WTC11 (cell line): ENCODE results near the gene KLC1.
"Not testable (repeated sequence)": the region's sequence is repeated elsewhere in the genome, so short reads cannot be mapped to it uniquely, and the experiment has no call there.

ENCODE experiments used
- CREM ChIP-seq: sonication (generic); formaldehyde crosslinking; IDR thresholded peaks from 2 replicates; pipeline ENCODE4 v1.8.1; 2022; ENCODE audit warnings: mild to moderate bottlenecking, missing genetic modification reagents, moderate library complexity
- CTCF ChIP-seq: fragments of 200-600 bp; IDR thresholded peaks from 2 replicates; pipeline ENCODE4 v1.8.0; 2022; ENCODE audit warnings: antibody characterized with exemption
- FOXP1 ChIP-seq: sonication (generic); formaldehyde crosslinking; IDR thresholded peaks from 2 replicates; pipeline ENCODE4 v1.8.0; 2022; ENCODE audit warnings: missing genetic modification reagents, mild to moderate bottlenecking, moderate library complexity, borderline replicate concordance
- FOXP4 ChIP-seq: sonication (generic); formaldehyde crosslinking; IDR thresholded peaks from 2 replicates; pipeline ENCODE4 v1.8.0; 2022; ENCODE audit warnings: mild to moderate bottlenecking, missing genetic modification reagents
- TCF7 ChIP-seq: sonication (generic); formaldehyde crosslinking; IDR thresholded peaks from 2 replicates; pipeline ENCODE4 v1.8.0; 2022; ENCODE audit warnings: mild to moderate bottlenecking, low read depth, missing genetic modification reagents, moderate library complexity
- TEAD1 ChIP-seq: sonication (generic); formaldehyde crosslinking; IDR thresholded peaks from 2 replicates; pipeline ENCODE4 v1.8.0; 2022; ENCODE audit warnings: mild to moderate bottlenecking, missing genetic modification reagents
- TP53 ChIP-seq: sonication (generic); formaldehyde crosslinking; IDR thresholded peaks from 2 replicates; pipeline ENCODE4 v1.8.1; 2023; ENCODE audit warnings: mild to moderate bottlenecking, missing genetic modification reagents
- ZNF138 ChIP-seq: sonication (generic); formaldehyde crosslinking; conservative IDR thresholded peaks from 2 replicates; pipeline ENCODE4 v1.8.1; 2022; ENCODE audit warnings: mild to moderate bottlenecking, moderate library complexity, missing genetic modification reagents
- TF ChIP-seq, protein P1 (sequence below): sonication (generic); formaldehyde crosslinking; IDR thresholded peaks from 2 replicates; pipeline ENCODE4 v1.8.1; 2023; ENCODE audit warnings: mild to moderate bottlenecking, missing genetic modification reagents, moderate library complexity
- TF ChIP-seq, protein P2 (sequence below): sonication (generic); formaldehyde crosslinking; IDR thresholded peaks from 2 replicates; pipeline ENCODE4 v1.8.1; 2023; ENCODE audit warnings: mild to moderate bottlenecking, missing genetic modification reagents
- TF ChIP-seq, protein P3 (sequence below): sonication (generic); formaldehyde crosslinking; IDR thresholded peaks from 2 replicates; pipeline ENCODE4 v1.8.0; 2022; ENCODE audit warnings: mild to moderate bottlenecking, missing genetic modification reagents

GRCh38 chr14:103691655-103692054 is 62.6 kb downstream of the KLC1 start:
- TF ChIP-seq, protein P1, sequence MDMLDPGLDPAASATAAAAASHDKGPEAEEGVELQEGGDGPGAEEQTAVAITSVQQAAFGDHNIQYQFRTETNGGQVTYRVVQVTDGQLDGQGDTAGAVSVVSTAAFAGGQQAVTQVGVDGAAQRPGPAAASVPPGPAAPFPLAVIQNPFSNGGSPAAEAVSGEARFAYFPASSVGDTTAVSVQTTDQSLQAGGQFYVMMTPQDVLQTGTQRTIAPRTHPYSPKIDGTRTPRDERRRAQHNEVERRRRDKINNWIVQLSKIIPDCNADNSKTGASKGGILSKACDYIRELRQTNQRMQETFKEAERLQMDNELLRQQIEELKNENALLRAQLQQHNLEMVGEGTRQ (CRISPR knock-in tag): not testable (repeated sequence)
- TF ChIP-seq CTCF; FOXP4 (CRISPR knock-in tag); TP53 (CRISPR knock-in tag); FOXP1 (CRISPR knock-in tag); ZNF138 (CRISPR knock-in tag); TEAD1 (CRISPR knock-in tag); CREM (CRISPR knock-in tag); TCF7 (CRISPR knock-in tag): not testable (repeated sequence)
- TF ChIP-seq, protein P2, sequence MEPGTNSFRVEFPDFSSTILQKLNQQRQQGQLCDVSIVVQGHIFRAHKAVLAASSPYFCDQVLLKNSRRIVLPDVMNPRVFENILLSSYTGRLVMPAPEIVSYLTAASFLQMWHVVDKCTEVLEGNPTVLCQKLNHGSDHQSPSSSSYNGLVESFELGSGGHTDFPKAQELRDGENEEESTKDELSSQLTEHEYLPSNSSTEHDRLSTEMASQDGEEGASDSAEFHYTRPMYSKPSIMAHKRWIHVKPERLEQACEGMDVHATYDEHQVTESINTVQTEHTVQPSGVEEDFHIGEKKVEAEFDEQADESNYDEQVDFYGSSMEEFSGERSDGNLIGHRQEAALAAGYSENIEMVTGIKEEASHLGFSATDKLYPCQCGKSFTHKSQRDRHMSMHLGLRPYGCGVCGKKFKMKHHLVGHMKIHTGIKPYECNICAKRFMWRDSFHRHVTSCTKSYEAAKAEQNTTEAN (CRISPR knock-in tag): not testable (repeated sequence)
- TF ChIP-seq, protein P3, sequence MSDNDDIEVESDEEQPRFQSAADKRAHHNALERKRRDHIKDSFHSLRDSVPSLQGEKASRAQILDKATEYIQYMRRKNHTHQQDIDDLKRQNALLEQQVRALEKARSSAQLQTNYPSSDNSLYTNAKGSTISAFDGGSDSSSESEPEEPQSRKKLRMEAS (CRISPR knock-in tag): not testable (repeated sequence)
